Measurements from ENCODE around the gene FASN.

- TF ChIP-seq CTCF (IDR thresholded peaks at IDR 0.05) (peak; percentile 36 to 88 (median 68)), POLR2A (IDR thresholded peaks at IDR 0.05) (peak in 3 of 4 donors; percentile 12 to 81 (median 47)), POLR2AphosphoS5 (IDR thresholded peaks at IDR 0.05) (peak; percentile 55 to 70)
Observed at GRCh38 chr17:82105882-82106687, 8.0 kb upstream of the FASN start.
